Sigmoid colon (tissue), 7 donors: ENCODE measurements around the gene CRYZ. TPM values are rescaled to one million over a fixed set of nuclear protein-coding genes. Genes with fewer than 3 reads are reported as not detected.

Experiments
- DNase-seq: peaks from one replicate; pipeline ENCODE4 v3.0.0-alpha.2; 2019
- H3K27ac ChIP-seq, 4 donors: fragments of 200-600 bp; sonication (generic); one replicate each; pipeline ENCODE4 v1.5.1; 2016 to 2019; ENCODE audit warnings: mild to moderate bottlenecking in 1 of 4
- H3K27me3 ChIP-seq, 3 donors: fragments of 200-600 bp; sonication (generic); one replicate each; pipeline ENCODE4 v1.5.1; 2019; ENCODE audit warnings: mild to moderate bottlenecking in 1 of 3
- H3K36me3 ChIP-seq, 4 donors: fragments of 200-600 bp; sonication (generic); one replicate each; pipeline ENCODE4 v1.5.1; 2016 to 2019
- H3K4me1 ChIP-seq, 4 donors: fragments of 200-600 bp; sonication (generic); one replicate each; pipeline ENCODE4 v1.5.1; 2017 to 2019
- H3K4me3 ChIP-seq, 4 donors: fragments of 200-600 bp; sonication (generic); one replicate each; pipeline ENCODE4 v1.5.1; 2017 to 2019; ENCODE audit warnings: mild to moderate bottlenecking in 2 of 4, moderate library complexity in 1 of 4
- H3K9me3 ChIP-seq, 4 donors: fragments of 200-600 bp in 3 of 4; sonication (generic) in 3 of 4; one replicate each; pipeline versions ENCODE4 v1.5.1 to v1.6.1; 2013 to 2019
- CTCF ChIP-seq, 4 experiments: fragments of 450-650 bp in 3 of 4; fragments of 200-600 bp in 1 of 4; IDR thresholded peaks; one replicate each; pipeline ENCODE4 v1.5.1; 2016 to 2019; ENCODE audit warnings: antibody characterized with exemption in 4 of 4, mild to moderate bottlenecking in 3 of 4, moderate library complexity in 2 of 4
- EP300 ChIP-seq, 4 donors: sonication (generic); formaldehyde crosslinking; IDR thresholded peaks; one replicate each; pipeline ENCODE4 v1.6.1; 2017; ENCODE audit warnings: antibody characterized with exemption in 4 of 4
- POLR2A ChIP-seq, 2 donors: fragments of 450-650 bp; IDR thresholded peaks; one replicate each; pipeline ENCODE4 v1.6.1; 2016; ENCODE audit warnings: antibody characterized with exemption in 2 of 2, mild to moderate bottlenecking in 2 of 2, moderate library complexity in 2 of 2
- POLR2AphosphoS5 ChIP-seq, 4 donors: sonication (generic); formaldehyde crosslinking; IDR thresholded peaks; one replicate each; pipeline ENCODE4 v1.6.1; 2017; ENCODE audit warnings: antibody characterized with exemption in 4 of 4
- WGBS, 2 donors: extraction: QIAGEN DNeasy Blood & Tissue Kit; methylation state at CpG; one replicate each; pipeline ENCODE4 v1.1.7; 2013; 5-methylcytosine and 5-hydroxymethylcytosine counted together
- intact Hi-C: fragments of 100-400 bp; cut with DNase I; formaldehyde crosslinking; loops from one replicate; pipeline ENCODE4 v1.15.1; 2023
- polyA plus RNA-seq, 3 donors: library from polyadenylated mRNA; stranded (reverse); fragments of 200-250 nt; gene quantifications; one replicate each; pipeline ENCODE4 v1.2.3, GENCODE V29; 2013
- total RNA-seq, 4 donors: library from RNA; depleted of rRNA; stranded (reverse); fragments of >200 nt; gene quantifications; one replicate each; pipeline ENCODE4 v1.1.0, GENCODE V29; 2016
- donor health status: healthy with polysubstance abuse.
- donor health status: Bipolar disorder and iron deficiency.
- donor health status: healthy.

CRYZ gene
- total and polyA plus RNA-seq, 7 donors, result 10.4 to 43.2 (median 25.2) TPM

DNA sequence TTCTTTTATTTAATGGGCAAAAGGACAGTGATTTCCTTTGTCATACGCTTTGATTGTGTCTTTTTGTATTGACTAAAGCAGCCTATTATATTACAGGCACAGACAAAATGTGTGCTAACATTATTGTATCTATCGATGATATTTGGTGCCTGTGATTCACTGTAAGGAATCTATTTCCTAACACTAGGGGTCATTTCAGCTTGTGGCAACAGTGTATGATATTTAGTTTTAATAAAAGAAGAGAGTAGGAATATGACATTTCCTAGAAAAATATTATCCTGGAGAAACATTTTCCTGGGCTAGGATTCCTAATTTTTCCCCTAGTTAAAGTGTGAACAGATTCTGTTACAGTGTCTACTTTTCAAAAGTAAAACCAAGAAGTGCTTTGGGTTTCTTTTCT lies 42.9 kb upstream of the CRYZ start:
- Histone ChIP-seq H3K36me3 (no peaks in the 10 kb centered on the region), H3K9me3 (no peaks in the 10 kb centered on the region), H3K27me3 (peaks cover 0 to 4% (median 0%) of the 10 kb centered on the region in 3 donors), H3K27ac (no peak overlapping the region), H3K4me3 (no peak overlapping the region), H3K4me1 (no peaks in the 10 kb centered on the region)
- WGBS, 2 donors, result 76 to 90% methylated on average over 2 of the region's 2 CpGs
- DNase-seq, result no peak
- TF ChIP-seq EP300 (IDR thresholded peaks at IDR 0.05) (no peak), CTCF (IDR thresholded peaks at IDR 0.05) (no peak), POLR2AphosphoS5 (IDR thresholded peaks at IDR 0.05) (no peak), POLR2A (IDR thresholded peaks at IDR 0.05) (no peak)
- intact Hi-C loops, result no loop called here

- Histone ChIP-seq H3K27me3 (peaks cover 0 to 4% (median 0%) of the 10 kb centered on the region in 3 donors), H3K36me3 (no peaks in the 10 kb centered on the region), H3K27ac (no peak overlapping the region), H3K9me3 (no peaks in the 10 kb centered on the region), H3K4me3 (no peak overlapping the region), H3K4me1 (no peaks in the 10 kb centered on the region)
- 81 to 82% methylated on average over 2 of the region's 2 CpGs for WGBS, 2 donors
- intact Hi-C loops, result loop anchor here (5.0 kb wide), 1 partner anchor 429 kb away; no protein-coding TSS in a partner anchor
- TF ChIP-seq EP300 (IDR thresholded peaks at IDR 0.05) (no peak), POLR2AphosphoS5 (IDR thresholded peaks at IDR 0.05) (no peak), CTCF (IDR thresholded peaks at IDR 0.05) (no peak), POLR2A (IDR thresholded peaks at IDR 0.05) (no peak)
- DNase-seq, result no peak
Measured at GRCh38 chr1:74773582-74773981, 40.7 kb upstream of the CRYZ start.

DNA sequence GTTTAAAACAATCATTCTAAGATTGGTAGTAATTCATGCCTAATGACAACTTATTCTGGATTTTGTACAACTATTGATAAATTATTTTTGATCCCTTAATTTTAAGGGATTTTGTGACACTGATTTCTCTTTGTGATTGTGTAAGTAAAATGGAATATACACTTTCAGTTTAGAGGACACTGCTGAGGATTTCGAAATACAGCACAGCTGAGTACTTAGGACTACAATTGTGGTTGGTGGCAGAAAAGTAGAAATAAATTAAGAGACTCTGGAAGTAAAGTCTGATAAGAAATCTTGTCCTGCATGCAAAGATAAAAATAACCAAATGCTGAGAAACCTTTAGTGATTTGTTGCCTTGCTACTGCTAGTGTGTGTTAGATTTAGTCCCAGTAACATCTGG lies 40.1 kb upstream of the CRYZ start:
- H3K27me3 ChIP-seq, result peaks cover 0 to 4% (median 0%) of the 10 kb centered on the region in 3 donors
- 31 to 49% methylated on average over 1 of the region's 1 CpG for WGBS, 2 donors
- H3K36me3 ChIP-seq, result no peaks in the 10 kb centered on the region
- H3K4me3 ChIP-seq, result no peak overlapping the region
- no peak for DNase-seq
- TF ChIP-seq POLR2A (IDR thresholded peaks at IDR 0.05), result no peak
- TF ChIP-seq POLR2AphosphoS5 (IDR thresholded peaks at IDR 0.05), result no peak
- TF ChIP-seq CTCF (IDR thresholded peaks at IDR 0.05), result no peak
- no peak for TF ChIP-seq EP300 (IDR thresholded peaks at IDR 0.05)
- no peak overlapping the region for H3K27ac ChIP-seq
- no peaks in the 10 kb centered on the region for H3K9me3 ChIP-seq
- no peaks in the 10 kb centered on the region for H3K4me1 ChIP-seq
- intact Hi-C loops, result loop anchor here (5.0 kb wide), 1 partner anchor 429 kb away; no protein-coding TSS in a partner anchor

GRCh38 chr1:74771913-74772515 lies 39.2 kb upstream of the CRYZ start:
- intact Hi-C loops, result loop anchor here (5.0 kb wide), 1 partner anchor 430 kb away; no protein-coding TSS in a partner anchor
- Histone ChIP-seq H3K4me1 (no peaks in the 10 kb centered on the region), H3K27me3 (peaks cover 0 to 4% (median 0%) of the 10 kb centered on the region in 3 donors), H3K4me3 (no peak overlapping the region), H3K27ac (no peak overlapping the region), H3K9me3 (no peaks in the 10 kb centered on the region), H3K36me3 (no peaks in the 10 kb centered on the region)
- no peak for TF ChIP-seq EP300 (IDR thresholded peaks at IDR 0.05)
- TF ChIP-seq CTCF (IDR thresholded peaks at IDR 0.05), result peak in 3 of 4 experiments; percentile 38 to 71 (median 51)
- DNase-seq, result no peak
- 23 to 31% methylated on average over 7 of the region's 7 CpGs for WGBS, 2 donors

- Histone ChIP-seq H3K27me3 (no peaks in the 10 kb centered on the region), H3K36me3 (peaks cover 0 to 35% (median 4%) of the 10 kb centered on the region in 4 donors), H3K4me1 (no peaks in the 10 kb centered on the region), H3K9me3 (no peaks in the 10 kb centered on the region), H3K27ac (no peak overlapping the region), H3K4me3 (no peak overlapping the region)
- no peak for DNase-seq
- intact Hi-C loops, result no loop called here
- 81 to 83% methylated on average over 3 of the region's 3 CpGs for WGBS, 2 donors
- no peak for TF ChIP-seq POLR2AphosphoS5 (IDR thresholded peaks at IDR 0.05)
- no peak for TF ChIP-seq EP300 (IDR thresholded peaks at IDR 0.05)
- TF ChIP-seq POLR2A (IDR thresholded peaks at IDR 0.05), result no peak
- no peak for TF ChIP-seq CTCF (IDR thresholded peaks at IDR 0.05)
Measured at GRCh38 chr1:74767490-74767889, 34.6 kb upstream of the CRYZ start.
